MM.1S (cell line): Measurements from ENCODE around the gene ENTPD5.

ENCODE experiments used
- DNase-seq: peaks from one replicate; pipeline ENCODE4 v3.0.0-alpha.2; 2015
- H2AFZ ChIP-seq: fragments of 300-600 bp; sonication (generic); 2 replicates; pipeline ENCODE4 v1.6.0; 2016; ENCODE audit warnings: antibody characterized with exemption, low read length
- H3F3A ChIP-seq: fragments of 300-600 bp; sonication (generic); 2 replicates; pipeline ENCODE4 v1.6.1; 2016; ENCODE audit warnings: mild to moderate bottlenecking, antibody characterized with exemption, low read length, moderate library complexity, mixed read lengths; ENCODE audit not compliant: insufficient read depth
- H3K27ac ChIP-seq: fragments of 300-600 bp; sonication (generic); 2 replicates; pipeline ENCODE4 v1.5.1; 2016; ENCODE audit warnings: mild to moderate bottlenecking, low read length
- H3K27me3 ChIP-seq: fragments of 300-600 bp; sonication (generic); replicated peaks from 2 replicates; pipeline ENCODE4 v1.6.0; 2016; ENCODE audit warnings: low read length; ENCODE audit not compliant: insufficient read depth
- H3K36me3 ChIP-seq: fragments of 300-600 bp; sonication (generic); replicated peaks from 2 replicates; pipeline ENCODE4 v1.6.1; 2016; ENCODE audit warnings: mild to moderate bottlenecking, low read length, mixed read lengths; ENCODE audit not compliant: insufficient read depth
- H3K4me1 ChIP-seq: fragments of 300-600 bp; sonication (generic); 2 replicates; pipeline ENCODE4 v1.6.1; 2016; ENCODE audit warnings: low read length, mixed read lengths
- H3K4me2 ChIP-seq: fragments of 300-600 bp; sonication (generic); 2 replicates; pipeline ENCODE4 v1.6.0; 2016; ENCODE audit warnings: low read depth, low read length
- H3K4me3 ChIP-seq: fragments of 300-600 bp; sonication (generic); 2 replicates; pipeline ENCODE4 v1.5.1; 2016; ENCODE audit warnings: low read length, mixed read lengths
- H3K79me2 ChIP-seq: fragments of 300-600 bp; sonication (generic); 2 replicates; pipeline ENCODE4 v1.6.1; 2016; ENCODE audit warnings: mixed run types, low read length, mixed read lengths
- H3K9ac ChIP-seq: fragments of 300-600 bp; sonication (generic); 2 replicates; pipeline ENCODE4 v1.6.1; 2016; ENCODE audit warnings: low read length, mixed read lengths
- H3K9me2 ChIP-seq: fragments of 300-600 bp; sonication (generic); replicated peaks from 2 replicates; pipeline ENCODE4 v1.6.1; 2016; ENCODE audit warnings: mild to moderate bottlenecking, low read length, mixed read lengths; ENCODE audit not compliant: insufficient read depth
- H3K9me3 ChIP-seq: fragments of 300-600 bp; sonication (generic); replicated peaks from 2 replicates; pipeline ENCODE4 v1.6.1; 2016; ENCODE audit warnings: mild to moderate bottlenecking, low read length, mixed read lengths; ENCODE audit not compliant: insufficient read depth
- H4K20me1 ChIP-seq: fragments of 300-600 bp; sonication (generic); 2 replicates; pipeline ENCODE4 v1.6.1; 2016; ENCODE audit warnings: mild to moderate bottlenecking, low read length, moderate library complexity, mixed read lengths; ENCODE audit not compliant: insufficient read depth
- CTCF ChIP-seq: fragments of 300-600 bp; sonication (generic); IDR thresholded peaks from 2 replicates; pipeline ENCODE4 v1.5.1; 2016; ENCODE audit warnings: antibody characterized with exemption, low read length, mixed read lengths
- EZH2 ChIP-seq: fragments of 300-600 bp; sonication (generic); optimal IDR thresholded peaks from 2 replicates; pipeline ENCODE3; 2017; ENCODE audit warnings: low read depth, mild to moderate bottlenecking, antibody characterized with exemption, low read length, mixed read lengths
- EZH2phosphoT487 ChIP-seq: fragments of 300-600 bp; sonication (generic); IDR thresholded peaks from 2 replicates; pipeline ENCODE4 v1.6.1; 2018; ENCODE audit warnings: antibody characterized with exemption, low read length

Gene ENTPD5

GRCh38 chr14:73945159-73945670 is 73.9 kb downstream of the ENTPD5 start:
- no peaks in the 10 kb centered on the region for H4K20me1 ChIP-seq
- no peaks in the 10 kb centered on the region for H3K79me2 ChIP-seq
- H3K27ac ChIP-seq = no peak overlapping the region
- peaks cover 4% of the 10 kb centered on the region; the same call in 1 of the 2 replicates for H3F3A ChIP-seq
- H3K36me3 ChIP-seq = no peaks in the 10 kb centered on the region
- H2AFZ ChIP-seq = no peak overlapping the region
- H3K4me1 ChIP-seq = no peaks in the 10 kb centered on the region
- no peak overlapping the region for H3K4me2 ChIP-seq
- TF ChIP-seq EZH2phosphoT487 (no peak), CTCF (no peak), EZH2 (no peak)
- H3K27me3 ChIP-seq = no peaks in the 10 kb centered on the region
- no peaks in the 10 kb centered on the region for H3K9me2 ChIP-seq
- H3K4me3 ChIP-seq = no peak overlapping the region
- H3K9ac ChIP-seq = no peak overlapping the region
- H3K9me3 ChIP-seq = no peaks in the 10 kb centered on the region
- DNase-seq = no peak

GRCh38 chr14:73944432-73945158 is 74.5 kb downstream of the ENTPD5 start:
- no peak for DNase-seq
- TF ChIP-seq CTCF (no peak), EZH2 (no peak), EZH2phosphoT487 (no peak)
- no peaks in the 10 kb centered on the region for H3K79me2 ChIP-seq
- no peaks in the 10 kb centered on the region for H3K36me3 ChIP-seq
- H4K20me1 ChIP-seq = no peaks in the 10 kb centered on the region
- no peak overlapping the region for H3K27ac ChIP-seq
- H3K9ac ChIP-seq = no peak overlapping the region
- H3K4me3 ChIP-seq = no peak overlapping the region
- no peak overlapping the region for H3K4me2 ChIP-seq
- no peaks in the 10 kb centered on the region for H3K9me3 ChIP-seq
- no peak overlapping the region for H2AFZ ChIP-seq
- H3K9me2 ChIP-seq = no peaks in the 10 kb centered on the region
- no peaks in the 10 kb centered on the region for H3K27me3 ChIP-seq
- no peaks in the 10 kb centered on the region for H3K4me1 ChIP-seq
- H3F3A ChIP-seq = peaks cover under 1% of the 10 kb centered on the region; the same call in 1 of the 2 replicates

DNA sequence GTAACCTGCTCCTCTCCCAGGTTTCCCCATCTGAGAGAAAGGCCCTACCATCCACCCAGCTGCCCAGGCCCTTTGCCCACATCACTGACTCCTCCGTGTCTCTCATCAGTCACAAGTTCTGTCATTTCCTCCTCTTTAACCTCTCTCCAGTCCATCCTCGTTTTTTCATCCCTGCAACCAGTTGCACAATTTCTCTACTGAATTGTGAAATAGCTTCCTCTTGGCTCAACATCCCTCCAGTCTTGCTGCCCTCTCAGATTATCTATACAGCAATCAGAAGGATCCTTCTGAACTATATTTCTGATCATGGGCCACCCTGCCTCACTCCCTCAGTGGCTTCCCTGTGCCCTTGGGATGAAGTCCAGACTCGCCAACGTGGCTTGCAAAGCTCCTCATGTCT is 76.0 kb downstream of the ENTPD5 start:
- H3K9me2 ChIP-seq = no peaks in the 10 kb centered on the region
- no peaks in the 10 kb centered on the region for H4K20me1 ChIP-seq
- H3K9ac ChIP-seq = no peak overlapping the region
- H3K4me3 ChIP-seq = no peak overlapping the region
- H3K9me3 ChIP-seq = no peaks in the 10 kb centered on the region
- H2AFZ ChIP-seq = no peak overlapping the region
- H3K36me3 ChIP-seq = no peaks in the 10 kb centered on the region
- H3K27me3 ChIP-seq = no peaks in the 10 kb centered on the region
- no peaks in the 10 kb centered on the region for H3K4me1 ChIP-seq
- DNase-seq = no peak
- H3K79me2 ChIP-seq = no peaks in the 10 kb centered on the region
- no peaks in the 10 kb centered on the region for H3F3A ChIP-seq
- H3K27ac ChIP-seq = no peak overlapping the region
- H3K4me2 ChIP-seq = no peak overlapping the region
- TF ChIP-seq CTCF (no peak), EZH2phosphoT487 (no peak), EZH2 (no peak)
